AG04450 (cell line): ENCODE results near the gene CREB5. TPM values are rescaled to one million over a fixed set of nuclear protein-coding genes. Genes with fewer than 3 reads are reported as not detected.

Experiments used
- CTCF ChIA-PET: fragments of 300-600, 350-600 bp; formaldehyde crosslinking; extraction: SDS; loops from one replicate; lab custom pipeline; 2022; ENCODE audit warnings: antibody characterized with exemption, inconsistent platforms; lab: Charles Lee
- POLR2A ChIA-PET: fragments of 350-600 bp; formaldehyde crosslinking; extraction: SDS; loops from one replicate; lab custom pipeline; 2021; ENCODE audit warnings: antibody characterized with exemption, inconsistent platforms; lab: Yijun Ruan, JAX
- DNase-seq: peaks from one replicate; pipeline ENCODE4 v3.0.0-alpha.2; 2011; ENCODE audit warnings: low read depth, low spot score
- H3K27ac ChIP-seq: one replicate; pipeline ENCODE4 v1.5.1; 2012; ENCODE audit warnings: low read depth, low read length, control low read depth
- H3K27me3 ChIP-seq: one replicate; pipeline ENCODE4 v1.6.0; 2012; ENCODE audit warnings: low read length; ENCODE audit not compliant: control insufficient read depth, insufficient read depth
- H3K4me3 ChIP-seq: 2 replicates; pipeline ENCODE4 v1.5.1; 2011; ENCODE audit warnings: mild to moderate bottlenecking, low read depth, low read length, control low read depth
- H3K9me3 ChIP-seq: 2 replicates; pipeline ENCODE4 v1.5.1; 2012; ENCODE audit warnings: low read length; ENCODE audit not compliant: control insufficient read depth, insufficient read depth
- polyA plus RNA-seq: library from polyadenylated mRNA; depleted of rRNA; stranded (reverse); fragments of >200 nt; gene quantifications from 2 replicates; pipeline ENCODE4 v1.2.3, GENCODE V29; 2011
- TF ChIP-seq, protein P1 (sequence below): IDR thresholded peaks from 2 replicates; pipeline ENCODE4 v1.5.1; 2011; ENCODE audit warnings: low read depth, low read length, control low read depth, inconsistent platforms

Gene CREB5
- polyA plus RNA-seq, 1 experiment: 22.1 TPM

DNA sequence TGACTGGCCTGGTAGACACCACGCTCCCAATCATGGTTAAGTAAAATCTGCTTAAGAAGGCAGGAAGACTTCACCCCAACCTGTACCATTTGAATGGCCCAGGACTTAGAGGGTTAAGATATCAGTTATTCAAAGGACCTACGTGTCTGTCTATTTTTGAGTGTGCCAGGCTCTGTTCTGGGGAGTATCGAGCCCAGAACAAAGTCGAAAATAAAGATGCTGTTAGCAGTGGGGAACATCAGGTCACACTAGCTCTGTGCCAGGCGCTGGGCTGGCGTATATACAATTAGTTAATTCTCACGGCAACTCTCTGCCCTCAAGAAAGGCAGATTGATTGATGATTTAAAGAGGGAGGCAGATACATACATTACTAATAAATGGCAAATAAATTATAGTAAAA, 40.5 kb upstream of the CREB5 start:
- TF ChIP-seq, protein P1, sequence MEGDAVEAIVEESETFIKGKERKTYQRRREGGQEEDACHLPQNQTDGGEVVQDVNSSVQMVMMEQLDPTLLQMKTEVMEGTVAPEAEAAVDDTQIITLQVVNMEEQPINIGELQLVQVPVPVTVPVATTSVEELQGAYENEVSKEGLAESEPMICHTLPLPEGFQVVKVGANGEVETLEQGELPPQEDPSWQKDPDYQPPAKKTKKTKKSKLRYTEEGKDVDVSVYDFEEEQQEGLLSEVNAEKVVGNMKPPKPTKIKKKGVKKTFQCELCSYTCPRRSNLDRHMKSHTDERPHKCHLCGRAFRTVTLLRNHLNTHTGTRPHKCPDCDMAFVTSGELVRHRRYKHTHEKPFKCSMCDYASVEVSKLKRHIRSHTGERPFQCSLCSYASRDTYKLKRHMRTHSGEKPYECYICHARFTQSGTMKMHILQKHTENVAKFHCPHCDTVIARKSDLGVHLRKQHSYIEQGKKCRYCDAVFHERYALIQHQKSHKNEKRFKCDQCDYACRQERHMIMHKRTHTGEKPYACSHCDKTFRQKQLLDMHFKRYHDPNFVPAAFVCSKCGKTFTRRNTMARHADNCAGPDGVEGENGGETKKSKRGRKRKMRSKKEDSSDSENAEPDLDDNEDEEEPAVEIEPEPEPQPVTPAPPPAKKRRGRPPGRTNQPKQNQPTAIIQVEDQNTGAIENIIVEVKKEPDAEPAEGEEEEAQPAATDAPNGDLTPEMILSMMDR: no peak
- H3K27ac ChIP-seq: no peak overlapping the region
- POLR2A ChIA-PET: interaction anchor here (1.7 kb wide), 1 partner anchor 13 kb away, joined by 3 read pairs; no protein-coding TSS in a partner anchor
- no peaks in the 10 kb centered on the region for H3K9me3 ChIP-seq
- H3K4me3 ChIP-seq: no peak overlapping the region
- DNase-seq: no peak
- CTCF ChIA-PET: interaction anchor here (0.9 to 1.3 kb wide), 2 partner anchors 12 to 17 kb away, joined by 4 to 6 read pairs; no protein-coding TSS in a partner anchor
- no peaks in the 10 kb centered on the region for H3K27me3 ChIP-seq

- no peak for DNase-seq
- TF ChIP-seq, protein P1: no peak
- Histone ChIP-seq H3K4me3 (no peak overlapping the region), H3K27ac (no peak overlapping the region), H3K9me3 (no peaks in the 10 kb centered on the region), H3K27me3 (no peaks in the 10 kb centered on the region)
- CTCF ChIA-PET: interaction anchor here (1.3 kb wide), 1 partner anchor 16 kb away, joined by 3 read pairs; no protein-coding TSS in a partner anchor
- POLR2A ChIA-PET: no interaction called here
These were observed 38.3 kb upstream of the CREB5 start for GRCh38 chr7:28373990-28374389.

- no peak for DNase-seq
- Histone ChIP-seq H3K27me3 (no peaks in the 10 kb centered on the region), H3K9me3 (no peaks in the 10 kb centered on the region), H3K4me3 (no peak overlapping the region), H3K27ac (no peak overlapping the region)
- TF ChIP-seq, protein P1: no peak
- ChIA-PET POLR2A (no interaction called here), CTCF (interaction anchor here (0.9 kb wide), 1 partner anchor 12 kb away, joined by 3 read pairs; no protein-coding TSS in a partner anchor)
These were observed 36.6 kb upstream of the CREB5 start for GRCh38 chr7:28375729-28376128.

DNA sequence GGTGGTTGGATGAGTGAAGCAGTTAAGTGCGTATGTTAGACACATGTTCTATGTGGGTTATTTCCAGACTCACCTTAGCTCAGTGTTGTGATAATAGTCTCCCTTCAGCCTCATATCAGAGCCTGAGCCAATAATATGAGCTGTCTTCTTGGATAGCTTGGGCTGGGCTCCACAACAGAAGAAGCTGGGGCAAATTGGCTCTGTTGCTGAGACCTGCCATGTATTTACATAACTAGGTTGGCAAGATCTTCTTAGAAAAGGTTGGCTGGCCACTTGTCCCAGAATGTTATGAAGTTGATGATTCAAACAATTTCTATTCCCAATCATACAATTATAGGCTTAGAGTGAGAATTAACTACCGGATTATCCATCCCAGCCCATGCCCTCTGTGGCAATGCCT, 35.7 kb upstream of the CREB5 start:
- no peak overlapping the region for H3K27ac ChIP-seq
- ChIA-PET CTCF (interaction anchor here (0.9 to 1.3 kb wide), 2 partner anchors 10 to 11 kb away, joined by 3 read pairs; no protein-coding TSS in a partner anchor), POLR2A (no interaction called here)
- no peak overlapping the region for H3K4me3 ChIP-seq
- DNase-seq: no peak
- no peaks in the 10 kb centered on the region for H3K27me3 ChIP-seq
- no peaks in the 10 kb centered on the region for H3K9me3 ChIP-seq
- TF ChIP-seq, protein P1: no peak

DNA sequence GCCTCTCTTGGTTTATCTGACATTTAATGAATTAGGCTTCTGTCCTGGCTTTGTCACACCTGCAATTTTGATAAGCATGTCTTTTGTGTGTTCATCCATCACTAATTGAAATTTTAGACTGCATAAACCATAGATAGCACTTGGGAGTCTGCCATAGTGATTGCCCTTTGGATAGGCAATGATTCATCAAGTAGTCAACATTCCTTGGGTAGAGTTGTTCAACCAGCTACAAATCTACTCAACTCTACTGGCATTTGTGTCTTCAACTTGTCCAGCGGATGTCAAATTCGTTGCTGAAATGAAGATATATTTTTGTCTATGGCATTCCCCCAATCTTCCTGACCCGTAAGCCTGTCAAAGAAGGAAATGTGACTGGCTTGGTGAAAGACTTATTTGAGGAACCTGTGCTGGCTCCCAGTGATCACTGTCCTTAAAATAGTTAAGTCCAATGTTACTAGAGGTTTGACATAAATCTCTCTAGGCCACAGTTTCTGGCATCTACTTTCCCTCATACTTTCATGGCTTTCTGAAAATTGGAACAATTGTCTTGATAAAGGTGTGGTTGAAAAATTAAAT, 33.7 kb upstream of the CREB5 start:
- Histone ChIP-seq H3K9me3 (no peaks in the 10 kb centered on the region), H3K4me3 (no peak overlapping the region), H3K27ac (no peak overlapping the region), H3K27me3 (no peaks in the 10 kb centered on the region)
- ChIA-PET POLR2A (no interaction called here), CTCF (interaction anchor here (1.1 to 4.4 kb wide), 2 partner anchors 11 to 79 kb away, joined by 3 to 45 read pairs; no protein-coding TSS in a partner anchor)
- no peak for DNase-seq
- TF ChIP-seq, protein P1: no peak
